ENCODE data around the gene VCAM1. TPM values are rescaled to one million over a fixed set of nuclear protein-coding genes. Genes with fewer than 3 reads are reported as not detected.

The VCAM1 gene
- total RNA-seq, 1 experiment from 2014 or later: not detected

GRCh38 chr1:100730130-100730529 is 10.6 kb downstream of the VCAM1 start:
- DNase-seq (ENCODE audit: low spot score) (no peak), ATAC-seq (no peak)
- Mint-ChIP-seq H3K27me3 (ENCODE audit: low read depth) (no peaks in the 10 kb centered on the region), H3K4me3 (no peak overlapping the region), H3K4me1 (no peaks in the 10 kb centered on the region), H3K36me3 (no peaks in the 10 kb centered on the region), H3K27ac (no peak overlapping the region), H3K9me3 (no peaks in the 10 kb centered on the region)
- ChIA-PET POLR2A (interaction anchor here (1.2 kb wide), 1 partner anchor 11 kb away, joined by 4 read pairs; the partner anchor contains the start of gene VCAM1), CTCF (no interaction called here)
- TF ChIP-seq TCF7 (CRISPR knock-in tag; IDR thresholded peaks at IDR 0.05; ENCODE audit: low read depth) (no peak), SMAD4 (CRISPR knock-in tag; IDR thresholded peaks at IDR 0.05) (no peak), CREB1 (CRISPR knock-in tag; IDR thresholded peaks at IDR 0.05) (no peak), NFYB (CRISPR knock-in tag; conservative IDR thresholded peaks at IDR 0.05; ENCODE audit: low read depth) (no peak), TEAD1 (CRISPR knock-in tag; IDR thresholded peaks at IDR 0.05) (no peak), ZBTB21 (CRISPR knock-in tag; IDR thresholded peaks at IDR 0.05; ENCODE audit: borderline replicate concordance) (no peak), HMGA2 (CRISPR knock-in tag; IDR thresholded peaks at IDR 0.05) (no peak), JUN (CRISPR knock-in tag; IDR thresholded peaks at IDR 0.05) (no peak), ZNF232 (CRISPR knock-in tag; IDR thresholded peaks at IDR 0.05) (no peak), ZNF263 (CRISPR knock-in tag; IDR thresholded peaks at IDR 0.05; ENCODE audit: low read depth) (no peak), ZNF317 (CRISPR knock-in tag; IDR thresholded peaks at IDR 0.05; ENCODE audit: borderline replicate concordance, low read depth) (no peak), JAZF1 (CRISPR knock-in tag; IDR thresholded peaks at IDR 0.05) (no peak), ATF3 (CRISPR knock-in tag; conservative IDR thresholded peaks at IDR 0.05) (no peak), PRRX2 (CRISPR knock-in tag; IDR thresholded peaks at IDR 0.05) (no peak), IRF2 (CRISPR knock-in tag; IDR thresholded peaks at IDR 0.05; ENCODE audit: borderline replicate concordance, low read depth) (no peak), ELF4 (CRISPR knock-in tag; IDR thresholded peaks at IDR 0.05; ENCODE audit: low read depth) (no peak)
- TF ChIP-seq, protein P1, sequence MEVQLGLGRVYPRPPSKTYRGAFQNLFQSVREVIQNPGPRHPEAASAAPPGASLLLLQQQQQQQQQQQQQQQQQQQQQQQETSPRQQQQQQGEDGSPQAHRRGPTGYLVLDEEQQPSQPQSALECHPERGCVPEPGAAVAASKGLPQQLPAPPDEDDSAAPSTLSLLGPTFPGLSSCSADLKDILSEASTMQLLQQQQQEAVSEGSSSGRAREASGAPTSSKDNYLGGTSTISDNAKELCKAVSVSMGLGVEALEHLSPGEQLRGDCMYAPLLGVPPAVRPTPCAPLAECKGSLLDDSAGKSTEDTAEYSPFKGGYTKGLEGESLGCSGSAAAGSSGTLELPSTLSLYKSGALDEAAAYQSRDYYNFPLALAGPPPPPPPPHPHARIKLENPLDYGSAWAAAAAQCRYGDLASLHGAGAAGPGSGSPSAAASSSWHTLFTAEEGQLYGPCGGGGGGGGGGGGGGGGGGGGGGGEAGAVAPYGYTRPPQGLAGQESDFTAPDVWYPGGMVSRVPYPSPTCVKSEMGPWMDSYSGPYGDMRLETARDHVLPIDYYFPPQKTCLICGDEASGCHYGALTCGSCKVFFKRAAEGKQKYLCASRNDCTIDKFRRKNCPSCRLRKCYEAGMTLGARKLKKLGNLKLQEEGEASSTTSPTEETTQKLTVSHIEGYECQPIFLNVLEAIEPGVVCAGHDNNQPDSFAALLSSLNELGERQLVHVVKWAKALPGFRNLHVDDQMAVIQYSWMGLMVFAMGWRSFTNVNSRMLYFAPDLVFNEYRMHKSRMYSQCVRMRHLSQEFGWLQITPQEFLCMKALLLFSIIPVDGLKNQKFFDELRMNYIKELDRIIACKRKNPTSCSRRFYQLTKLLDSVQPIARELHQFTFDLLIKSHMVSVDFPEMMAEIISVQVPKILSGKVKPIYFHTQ (CRISPR knock-in tag; IDR thresholded peaks at IDR 0.05): no peak

DNA sequence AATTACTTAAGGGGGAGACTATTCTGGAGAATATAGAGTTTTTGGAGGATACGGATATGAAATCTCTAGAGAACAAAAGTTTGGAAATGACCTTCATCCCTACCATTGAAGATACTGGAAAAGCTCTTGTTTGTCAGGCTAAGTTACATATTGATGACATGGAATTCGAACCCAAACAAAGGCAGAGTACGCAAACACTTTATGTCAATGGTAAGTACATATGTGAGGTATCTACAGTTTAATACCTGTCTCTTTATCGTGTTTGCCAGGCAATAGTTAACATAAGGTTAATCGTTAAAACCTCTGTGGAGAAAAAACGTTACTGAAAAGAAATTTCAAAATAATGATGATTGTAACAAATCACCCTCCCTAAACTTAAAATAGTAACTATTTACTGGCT is 11.8 kb downstream of the VCAM1 start:
- no peak for DNase-seq (ENCODE audit: low spot score)
- CTCF ChIA-PET: no interaction called here
- Mint-ChIP-seq H3K4me1 (no peaks in the 10 kb centered on the region), H3K9me3 (no peaks in the 10 kb centered on the region), H3K4me3 (no peak overlapping the region), H3K27ac (no peak overlapping the region), H3K36me3 (no peaks in the 10 kb centered on the region), H3K27me3 (ENCODE audit: low read depth) (no peaks in the 10 kb centered on the region)
- POLR2A ChIA-PET: no interaction called here
- ATAC-seq: no peak
- TF ChIP-seq ZNF232 (CRISPR knock-in tag; IDR thresholded peaks at IDR 0.05): no peak
- TF ChIP-seq ZNF263 (CRISPR knock-in tag; IDR thresholded peaks at IDR 0.05; ENCODE audit: low read depth): no peak
- TF ChIP-seq USF1 (CRISPR knock-in tag; IDR thresholded peaks at IDR 0.05): no peak
- no peak for TF ChIP-seq ETV6 (CRISPR knock-in tag; IDR thresholded peaks at IDR 0.05)
- no peak for TF ChIP-seq ATF6 (CRISPR knock-in tag; IDR thresholded peaks at IDR 0.05)
- no peak for TF ChIP-seq NFE2L1 (CRISPR knock-in tag; IDR thresholded peaks at IDR 0.05)
- TF ChIP-seq, protein P2, sequence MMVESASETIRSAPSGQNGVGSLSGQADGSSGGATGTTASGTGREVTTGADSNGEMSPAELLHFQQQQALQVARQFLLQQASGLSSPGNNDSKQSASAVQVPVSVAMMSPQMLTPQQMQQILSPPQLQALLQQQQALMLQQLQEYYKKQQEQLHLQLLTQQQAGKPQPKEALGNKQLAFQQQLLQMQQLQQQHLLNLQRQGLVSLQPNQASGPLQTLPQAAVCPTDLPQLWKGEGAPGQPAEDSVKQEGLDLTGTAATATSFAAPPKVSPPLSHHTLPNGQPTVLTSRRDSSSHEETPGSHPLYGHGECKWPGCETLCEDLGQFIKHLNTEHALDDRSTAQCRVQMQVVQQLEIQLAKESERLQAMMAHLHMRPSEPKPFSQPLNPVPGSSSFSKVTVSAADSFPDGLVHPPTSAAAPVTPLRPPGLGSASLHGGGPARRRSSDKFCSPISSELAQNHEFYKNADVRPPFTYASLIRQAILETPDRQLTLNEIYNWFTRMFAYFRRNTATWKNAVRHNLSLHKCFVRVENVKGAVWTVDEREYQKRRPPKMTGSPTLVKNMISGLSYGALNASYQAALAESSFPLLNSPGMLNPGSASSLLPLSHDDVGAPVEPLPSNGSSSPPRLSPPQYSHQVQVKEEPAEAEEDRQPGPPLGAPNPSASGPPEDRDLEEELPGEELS (CRISPR knock-in tag; IDR thresholded peaks at IDR 0.05): no peak
- TF ChIP-seq SMAD4 (CRISPR knock-in tag; IDR thresholded peaks at IDR 0.05): no peak
- no peak for TF ChIP-seq ESRRA (CRISPR knock-in tag; IDR thresholded peaks at IDR 0.05; ENCODE audit: borderline replicate concordance)
- no peak for TF ChIP-seq ERG (CRISPR knock-in tag; IDR thresholded peaks at IDR 0.05)
